22Rv1 (cell line): Measurements from ENCODE around the gene NSD1.

Experiments used
- H3K27ac ChIP-seq: fragments of 450-650 bp; 2 replicates; pipeline ENCODE4 v1.5.1; 2017
- ZFX ChIP-seq: fragments of 450-650 bp; IDR thresholded peaks from 2 replicates; pipeline ENCODE4 v1.6.1; 2017; ENCODE audit warnings: antibody characterized with exemption, borderline replicate concordance
- TF ChIP-seq, protein P1 (sequence below): fragments of 450-650 bp; IDR thresholded peaks from 2 replicates; pipeline ENCODE4 v1.5.1; 2017; ENCODE audit warnings: mild to moderate bottlenecking

NSD1 gene

DNA sequence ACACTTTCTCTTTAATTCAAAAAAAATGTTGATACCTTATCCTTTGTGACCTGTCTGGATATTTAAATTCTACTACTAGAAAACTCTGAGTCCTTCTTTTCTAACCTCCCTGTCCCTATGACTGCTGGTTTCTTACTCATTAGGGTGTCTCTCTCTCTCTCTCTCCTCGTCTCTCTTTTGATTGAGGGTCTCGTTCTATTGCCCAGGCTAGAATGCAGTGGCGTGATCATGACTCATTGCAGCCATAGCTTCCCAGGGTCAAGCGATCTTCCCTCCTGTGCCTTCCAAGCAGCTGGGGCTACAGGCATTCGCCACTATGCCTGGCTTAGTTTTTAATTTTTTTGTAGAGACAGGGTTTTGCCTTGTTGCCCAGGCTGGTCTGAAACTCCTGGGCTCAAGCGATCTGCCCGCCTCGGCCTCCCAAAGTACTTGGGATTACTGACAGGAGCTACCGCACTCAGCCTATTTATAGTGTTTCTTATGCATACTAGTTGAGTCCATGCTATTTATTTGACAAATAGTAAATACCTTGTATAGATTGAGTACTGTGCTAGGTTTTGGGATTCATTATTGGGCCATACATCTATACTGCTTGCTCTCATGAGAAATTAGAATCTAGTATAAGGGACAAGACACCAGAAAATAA, 61.9 kb downstream of the NSD1 start:
- H3K27ac ChIP-seq, result no peak overlapping the region
- TF ChIP-seq ZFX, result no peak
- TF ChIP-seq, protein P1, sequence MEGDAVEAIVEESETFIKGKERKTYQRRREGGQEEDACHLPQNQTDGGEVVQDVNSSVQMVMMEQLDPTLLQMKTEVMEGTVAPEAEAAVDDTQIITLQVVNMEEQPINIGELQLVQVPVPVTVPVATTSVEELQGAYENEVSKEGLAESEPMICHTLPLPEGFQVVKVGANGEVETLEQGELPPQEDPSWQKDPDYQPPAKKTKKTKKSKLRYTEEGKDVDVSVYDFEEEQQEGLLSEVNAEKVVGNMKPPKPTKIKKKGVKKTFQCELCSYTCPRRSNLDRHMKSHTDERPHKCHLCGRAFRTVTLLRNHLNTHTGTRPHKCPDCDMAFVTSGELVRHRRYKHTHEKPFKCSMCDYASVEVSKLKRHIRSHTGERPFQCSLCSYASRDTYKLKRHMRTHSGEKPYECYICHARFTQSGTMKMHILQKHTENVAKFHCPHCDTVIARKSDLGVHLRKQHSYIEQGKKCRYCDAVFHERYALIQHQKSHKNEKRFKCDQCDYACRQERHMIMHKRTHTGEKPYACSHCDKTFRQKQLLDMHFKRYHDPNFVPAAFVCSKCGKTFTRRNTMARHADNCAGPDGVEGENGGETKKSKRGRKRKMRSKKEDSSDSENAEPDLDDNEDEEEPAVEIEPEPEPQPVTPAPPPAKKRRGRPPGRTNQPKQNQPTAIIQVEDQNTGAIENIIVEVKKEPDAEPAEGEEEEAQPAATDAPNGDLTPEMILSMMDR, result no peak

DNA sequence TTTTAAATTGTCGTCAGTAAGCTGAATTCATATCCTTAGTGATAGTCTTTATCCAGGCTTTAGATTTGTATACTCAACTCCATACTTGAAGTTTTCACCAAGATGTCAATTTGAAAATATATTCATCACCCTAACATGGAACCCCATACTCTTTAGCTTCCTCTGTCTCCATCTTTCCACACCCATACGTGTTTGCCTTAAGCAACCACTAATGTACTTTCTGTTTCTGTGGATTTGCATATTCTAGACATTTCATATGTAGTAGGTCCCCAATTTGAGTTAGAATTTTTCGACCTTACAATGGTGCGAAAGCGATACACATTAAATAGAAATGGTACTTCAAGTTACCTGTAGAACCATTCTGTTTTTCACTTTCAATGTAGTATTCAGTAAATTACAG, 65.2 kb downstream of the NSD1 start:
- TF ChIP-seq, protein P1, result no peak
- no peak for TF ChIP-seq ZFX
- no peak overlapping the region for H3K27ac ChIP-seq

- TF ChIP-seq, protein P1, result no peak
- no peak for TF ChIP-seq ZFX
- no peak overlapping the region for H3K27ac ChIP-seq
Measured at GRCh38 chr5:177204281-177204680, 70.7 kb downstream of the NSD1 start.

GRCh38 chr5:177209610-177210009, 76.0 kb downstream of the NSD1 start:
- no peak overlapping the region for H3K27ac ChIP-seq
- TF ChIP-seq ZFX, result no peak
- TF ChIP-seq, protein P1, result no peak

- no peak overlapping the region for H3K27ac ChIP-seq
- TF ChIP-seq, protein P1, result no peak
- TF ChIP-seq ZFX, result no peak
Measured at GRCh38 chr5:177212242-177212641, 78.7 kb downstream of the NSD1 start.

GRCh38 chr5:177220576-177220975, 87.0 kb downstream of the NSD1 start:
- H3K27ac ChIP-seq, result no peak overlapping the region
- TF ChIP-seq, protein P1, result no peak
- no peak for TF ChIP-seq ZFX

DNA sequence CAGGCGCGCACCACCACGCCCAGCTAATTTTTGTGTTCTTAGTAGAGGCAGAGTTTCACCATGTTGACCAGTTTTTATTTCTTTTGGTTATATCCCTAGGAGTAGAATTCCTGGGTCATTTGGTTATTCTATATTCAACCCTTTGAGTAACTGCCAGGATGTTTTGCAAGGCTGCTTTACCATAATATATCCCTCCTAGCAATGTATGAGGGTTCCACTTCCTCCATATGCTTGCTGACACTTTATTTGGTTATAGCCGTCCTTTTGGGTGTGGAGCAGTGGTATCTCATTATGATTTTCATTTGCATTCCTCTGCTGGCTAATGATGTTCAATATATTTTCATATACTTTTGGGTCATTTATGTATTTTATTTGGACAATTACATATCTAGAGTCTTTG, 88.7 kb downstream of the NSD1 start:
- no peak overlapping the region for H3K27ac ChIP-seq
- TF ChIP-seq, protein P1, result no peak
- no peak for TF ChIP-seq ZFX
